K562 (cell line): Measurements from ENCODE around the gene DCPS. TPM values are rescaled to one million over a fixed set of nuclear protein-coding genes. Genes with fewer than 3 reads are reported as not detected.

Source experiments
- ATAC-seq: fragments of 200-7000 bp; cut with Tn5 transposase; 3 replicates; pipeline ENCODE4 v1.9.1; 2020; ENCODE audit warnings: moderate library complexity
- BruUV-seq: library from RNA; stranded (reverse); fragments of 400-500 nt; replicated peaks from 2 replicates; lab custom pipeline; 2021; lab: Mats Ljungman, UMichigan
- CTCF ChIA-PET: fragments of 300-600 bp; formaldehyde crosslinking; extraction: SDS; loops from one replicate; lab custom pipeline; 2021; ENCODE audit warnings: low intra/inter-chr PET ratio; lab: Yijun Ruan, JAX
- POLR2A ChIA-PET: fragments of 300-600, 350-650 bp; sonication (Branson Sonifier 250); formaldehyde crosslinking; extraction: SDS; loops from one replicate; lab custom pipeline; 2021; ENCODE audit warnings: antibody characterized with exemption, inconsistent platforms; lab: Yijun Ruan, JAX
- DNase-seq, 4 experiments: peaks; one replicate each; pipeline versions ENCODE4 v3.0.0 to v3.0.0-alpha.2; 2011 to 2018; ENCODE audit warnings: low spot score in 3 of 4, mixed read lengths in 3 of 4; ENCODE audit errors: extremely low read depth in 1 of 4
- FAIRE-seq: peaks from 2 replicates; lab custom pipeline; 2011; peaks lifted over from hg19 to GRCh38; lab: Jason Lieb, UNC
- H2AFZ ChIP-seq: 2 replicates; pipeline ENCODE4 v1.6.0; 2011; ENCODE audit warnings: low read depth, low read length, control low read depth, inconsistent platforms
- H3K27ac ChIP-seq: fragments of 200-600 bp; 3 replicates; pipeline ENCODE4 v1.8.0; 2011; ENCODE audit warnings: low read depth, mild to moderate bottlenecking, control low read depth, inconsistent platforms, low read length, moderate library complexity, mixed read lengths; ENCODE audit errors: extremely low read depth
- H3K27me3 ChIP-seq, 2 experiments: fragments of 300-600 bp in 1 of 2; 2 replicates in 1 of 2; 3 replicates in 1 of 2; pipeline versions ENCODE4 v1.6.0 to v1.8.0; 2011; ENCODE audit warnings: inconsistent platforms in 2 of 2, low read length in 2 of 2, mild to moderate bottlenecking in 1 of 2, mixed read lengths in 1 of 2, moderate library complexity in 1 of 2; ENCODE audit not compliant: control insufficient read depth in 2 of 2, insufficient read depth in 2 of 2
- H3K36me3 ChIP-seq: fragments of 300-600 bp; 3 replicates; pipeline ENCODE4 v1.8.0; 2011; ENCODE audit warnings: mild to moderate bottlenecking, low read length, inconsistent platforms; ENCODE audit not compliant: control insufficient read depth, insufficient read depth
- H3K4me1 ChIP-seq, 2 experiments: fragments of 200-600 bp in 1 of 2; replicated peaks in 1 of 2; 2 replicates in 1 of 2; 3 replicates in 1 of 2; pipeline versions ENCODE4 v1.5.1 to v1.8.0; 2011; ENCODE audit warnings: inconsistent platforms in 2 of 2, low read length in 2 of 2, mild to moderate bottlenecking in 1 of 2, mixed read lengths in 1 of 2, moderate library complexity in 1 of 2; ENCODE audit not compliant: control insufficient read depth in 2 of 2, insufficient read depth in 2 of 2
- H3K4me2 ChIP-seq: 2 replicates; pipeline ENCODE4 v1.6.1; 2011; ENCODE audit warnings: low read length, control low read depth, inconsistent platforms, mixed read lengths; ENCODE audit not compliant: insufficient read depth
- H3K4me3 ChIP-seq: fragments of 200-600 bp; sonication (generic), shearing (Covaris generic); 2 replicates; pipeline ENCODE4 v1.5.1; 2016; ENCODE audit warnings: control low read depth, inconsistent platforms
- H3K79me2 ChIP-seq: fragments of 200-600 bp; 3 replicates; pipeline ENCODE4 v1.8.0; 2011; ENCODE audit warnings: low read length, inconsistent platforms; ENCODE audit not compliant: control insufficient read depth, insufficient read depth
- H3K9ac ChIP-seq, 2 experiments: 2 replicates each; pipeline versions ENCODE4 v1.6.0 to v1.6.1; 2011; ENCODE audit warnings: low read depth in 2 of 2, low read length in 2 of 2, control low read depth in 1 of 2, inconsistent platforms in 1 of 2, mild to moderate bottlenecking in 1 of 2, mixed read lengths in 1 of 2; ENCODE audit not compliant: insufficient read depth in 1 of 2
- H3K9me1 ChIP-seq: one replicate; pipeline ENCODE4 v1.6.0; 2011; ENCODE audit warnings: inconsistent platforms, mild to moderate bottlenecking, low read length, moderate library complexity; ENCODE audit not compliant: control insufficient read depth, insufficient read depth
- H3K9me3 ChIP-seq: replicated peaks from 2 replicates; pipeline ENCODE4 v1.5.1; 2011; ENCODE audit warnings: low read depth, low read length, inconsistent platforms; ENCODE audit not compliant: control insufficient read depth, insufficient read depth
- H4K20me1 ChIP-seq: replicated peaks from 2 replicates; pipeline ENCODE4 v1.6.1; 2011; ENCODE audit warnings: low read length, inconsistent platforms, mixed read lengths; ENCODE audit not compliant: control insufficient read depth, insufficient read depth
- CCAR2 ChIP-seq: fragments of 200-400 bp; formaldehyde crosslinking; IDR thresholded peaks from 2 replicates; pipeline ENCODE4 v1.6.1; 2017; ENCODE audit warnings: mild to moderate bottlenecking, low read depth, low read length
- EHMT2 ChIP-seq: fragments of 450-650 bp; IDR thresholded peaks from 2 replicates; pipeline ENCODE4 v1.6.1; 2018; ENCODE audit warnings: antibody characterized with exemption
- EP400 ChIP-seq: fragments of 450-650 bp; IDR thresholded peaks from 2 replicates; pipeline ENCODE4 v1.6.1; 2017; ENCODE audit warnings: antibody characterized with exemption, mild to moderate bottlenecking, moderate library complexity
- NFATC3 ChIP-seq: fragments of 450-650 bp; IDR thresholded peaks from 2 replicates; pipeline ENCODE4 v1.6.1; 2017; ENCODE audit warnings: mild to moderate bottlenecking
- RNF2 ChIP-seq: sonication (generic); IDR thresholded peaks from 2 replicates; pipeline ENCODE4 v1.6.1; 2016
- ZNF197 ChIP-seq: fragments of 200-800 bp; sonication (Bioruptor generic); IDR thresholded peaks from 2 replicates; pipeline ENCODE4 v1.6.1; 2016; ENCODE audit warnings: low read depth, missing genetic modification characterization, missing compliant biosample characterization
- ZNF274 ChIP-seq: IDR thresholded peaks from 2 replicates; pipeline ENCODE4 v1.6.1; 2011; ENCODE audit warnings: low read depth, mild to moderate bottlenecking, low read length, moderate library complexity, borderline replicate concordance
- ZNF436 ChIP-seq: fragments of 250-450, 450-650 bp; sonication (Bioruptor Pico); formaldehyde crosslinking; IDR thresholded peaks from 2 replicates; pipeline ENCODE4 v1.7.0; 2020; ENCODE audit warnings: mild to moderate bottlenecking
- ZNF696 ChIP-seq: fragments of 250-450 bp; sonication (Bioruptor Pico); conservative IDR thresholded peaks from 2 replicates; pipeline ENCODE4 v1.4.0; 2020; ENCODE audit warnings: mild to moderate bottlenecking, moderate library complexity
- WGBS: fragments of 100-300 bp; shearing (Covaris generic); methylation state at CpG from one replicate; pipeline ENCODE4 v1.1.6; 2016; ENCODE audit warnings: low coverage, mixed read lengths; ENCODE audit not compliant: insufficient coverage; ENCODE audit errors: missing lambda C conversion rate; 5-methylcytosine and 5-hydroxymethylcytosine counted together
- in situ Hi-C: fragments of 300-500 bp; cut with MboI; formaldehyde crosslinking; loops from 4 replicates; pipeline ENCODE4 v1.15.0; 2018; ENCODE audit warnings: inconsistent platforms, mixed read lengths
- intact Hi-C: fragments of 100-400 bp; cut with micrococcal nuclease; formaldehyde crosslinking; loops from 2 replicates; pipeline ENCODE4 v1.14.2; 2022
- polyA plus RNA-seq, 8 experiments: library from polyadenylated mRNA; depleted of rRNA in 4 of 8; stranded (reverse) in 5 of 8; unstranded in 3 of 8; fragments of >200 nt; fragmentation: Nextera tagmentation in 2 of 8; fragmentation: Illumina TruSeq in 1 of 8; extraction: Ambion mirVana in 2 of 8; extraction: Trizol in 1 of 8; gene quantifications; 2 replicates each; pipeline versions ENCODE4 v1.2.1 to v1.2.3, GENCODE V29; 2011 to 2014; ENCODE audit warnings: inconsistent platforms in 1 of 8, missing spikeins in 1 of 8
- total RNA-seq, 7 experiments: library from RNA; depleted of rRNA in 6 of 7; stranded (reverse); fragments of >200 nt in 6 of 7; fragmentation: Illumina TruSeq in 2 of 7; extraction: Trizol in 2 of 7; gene quantifications; 2 replicates each; pipeline versions ENCODE4 v1.2.1 to v1.2.3, GENCODE V29; 2011 to 2021; ENCODE audit warnings: low replicate concordance in 1 of 7
- TF ChIP-seq, protein P1 (sequence below): fragments of 450-650 bp; IDR thresholded peaks from 2 replicates; pipeline ENCODE4 v1.7.0; 2016; ENCODE audit warnings: borderline replicate concordance

DCPS gene
- total and polyA plus RNA-seq, 9 of the 15 experiments (the other 6 are each of a cell fraction or from before 2014, with no cell fraction given), result 8.7 to 38.1 (median 17.9) TPM

- intact Hi-C loops (no loop called here), in situ Hi-C loops (no loop called here)
- 78% methylated on average over 7 of the region's 7 CpGs for WGBS
- FAIRE-seq, result no peak
- peaks cover 7% of the 10 kb centered on the region; the same call in 2 of the 3 replicates for H3K36me3 ChIP-seq
- ChIA-PET CTCF (no interaction called here), POLR2A (interaction anchor here (1.3 kb wide), 1 partner anchor 9 kb away, joined by 4 read pairs; no protein-coding TSS in a partner anchor)
- no peaks in the 10 kb centered on the region for H3K79me2 ChIP-seq
- DNase-seq, result no peak
- no peaks in the 10 kb centered on the region for H4K20me1 ChIP-seq
- H3K9me3 ChIP-seq, result no peaks in the 10 kb centered on the region
- no peak for TF ChIP-seq NFATC3
- no peak for TF ChIP-seq ZNF436 (CRISPR knock-in tag)
- TF ChIP-seq RNF2, result no peak
- TF ChIP-seq ZNF197, result no peak
- TF ChIP-seq, protein P1, sequence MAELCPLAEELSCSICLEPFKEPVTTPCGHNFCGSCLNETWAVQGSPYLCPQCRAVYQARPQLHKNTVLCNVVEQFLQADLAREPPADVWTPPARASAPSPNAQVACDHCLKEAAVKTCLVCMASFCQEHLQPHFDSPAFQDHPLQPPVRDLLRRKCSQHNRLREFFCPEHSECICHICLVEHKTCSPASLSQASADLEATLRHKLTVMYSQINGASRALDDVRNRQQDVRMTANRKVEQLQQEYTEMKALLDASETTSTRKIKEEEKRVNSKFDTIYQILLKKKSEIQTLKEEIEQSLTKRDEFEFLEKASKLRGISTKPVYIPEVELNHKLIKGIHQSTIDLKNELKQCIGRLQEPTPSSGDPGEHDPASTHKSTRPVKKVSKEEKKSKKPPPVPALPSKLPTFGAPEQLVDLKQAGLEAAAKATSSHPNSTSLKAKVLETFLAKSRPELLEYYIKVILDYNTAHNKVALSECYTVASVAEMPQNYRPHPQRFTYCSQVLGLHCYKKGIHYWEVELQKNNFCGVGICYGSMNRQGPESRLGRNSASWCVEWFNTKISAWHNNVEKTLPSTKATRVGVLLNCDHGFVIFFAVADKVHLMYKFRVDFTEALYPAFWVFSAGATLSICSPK, result no peak
- no peak for TF ChIP-seq EP400
- no peak for TF ChIP-seq EHMT2
- TF ChIP-seq ZNF274, result no peak
- TF ChIP-seq CCAR2, result no peak
- TF ChIP-seq ZNF696 (CRISPR knock-in tag), result no peak
- no TSS peak for BruUV-seq
- peaks cover 0 to 5% of the 10 kb centered on the region in 2 experiments; a peak in 1 of 5 replicates for H3K4me1 ChIP-seq
- no peaks in the 10 kb centered on the region for H3K27me3 ChIP-seq
- no peak overlapping the region for H2AFZ ChIP-seq
- no peak overlapping the region for H3K9ac ChIP-seq
- H3K4me2 ChIP-seq, result no peak overlapping the region
- no peak overlapping the region for H3K27ac ChIP-seq
- peaks cover 2% of the 10 kb centered on the region for H3K9me1 ChIP-seq
- ATAC-seq, result no peak
- no peak overlapping the region for H3K4me3 ChIP-seq
Observed at GRCh38 chr11:126333142-126333541, 29.3 kb downstream of the DCPS start.
